SIG-M5 treated with dmso at 0.1 percent for 504 hours (cell line): Measurements from ENCODE around the gene PMEL.
"Not testable (repeated sequence)": the region's sequence is repeated elsewhere in the genome, so short reads cannot be mapped to it uniquely, and the experiment has no call there.

Source experiments
- DNase-seq: peaks from one replicate; lab custom pipeline; 2025; ENCODE audit not compliant: unreplicated experiment; lab: John Stamatoyannopoulos, UW

The PMEL gene

GRCh38 chr12:55983232-55983842 lies 17.5 kb upstream of the PMEL start:
- DNase-seq: peak; percentile 61

DNA sequence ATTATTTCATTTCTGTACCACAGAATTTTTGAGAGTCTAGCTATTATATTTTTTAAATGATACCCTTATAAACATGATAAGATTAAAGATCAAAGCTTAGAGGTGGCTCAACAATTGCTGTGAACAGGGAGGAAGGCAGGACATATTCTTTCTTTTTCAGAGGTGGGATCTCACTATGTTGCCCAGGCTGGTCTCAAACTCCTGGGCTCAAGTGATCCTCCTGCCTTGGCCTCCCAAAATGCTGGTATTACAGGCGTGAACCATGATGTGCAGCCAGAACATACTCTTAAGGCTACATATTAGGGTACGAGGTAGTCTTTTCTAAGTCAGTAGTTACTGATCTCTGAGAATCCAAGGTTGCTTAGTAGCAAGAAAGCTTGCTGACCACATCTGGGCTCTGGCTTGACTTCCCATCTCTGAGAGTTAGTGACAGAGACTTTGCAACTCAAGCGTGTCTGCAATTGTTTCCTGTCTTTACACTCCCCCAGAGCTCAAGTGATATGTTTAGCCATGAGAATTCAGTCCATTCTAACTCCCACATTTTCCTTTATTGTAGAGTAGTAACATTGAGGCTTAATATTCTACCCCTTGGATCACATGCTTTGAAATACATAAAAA lies 16.6 kb upstream of the PMEL start:
- peak; percentile 21 for DNase-seq

- DNase-seq: not testable (repeated sequence)
These were observed 16.0 kb upstream of the PMEL start for GRCh38 chr12:55981882-55982281.

GRCh38 chr12:55979069-55979468 lies 13.2 kb upstream of the PMEL start:
- DNase-seq: no peak

- no peak for DNase-seq
These were observed 12.6 kb upstream of the PMEL start for GRCh38 chr12:55978393-55978792.

- DNase-seq: peak; percentile 37
These were observed 8.5 kb upstream of the PMEL start for GRCh38 chr12:55974308-55974730.

- peak; percentile 100 for DNase-seq
These were observed 7.9 kb upstream of the PMEL start, which contains the start of gene RAB5B for GRCh38 chr12:55973599-55974307. Gene RAB5B (plus strand): TSS chr12:55974078. CDS start chr12:55986961, 12,883 bp downstream.

DNA sequence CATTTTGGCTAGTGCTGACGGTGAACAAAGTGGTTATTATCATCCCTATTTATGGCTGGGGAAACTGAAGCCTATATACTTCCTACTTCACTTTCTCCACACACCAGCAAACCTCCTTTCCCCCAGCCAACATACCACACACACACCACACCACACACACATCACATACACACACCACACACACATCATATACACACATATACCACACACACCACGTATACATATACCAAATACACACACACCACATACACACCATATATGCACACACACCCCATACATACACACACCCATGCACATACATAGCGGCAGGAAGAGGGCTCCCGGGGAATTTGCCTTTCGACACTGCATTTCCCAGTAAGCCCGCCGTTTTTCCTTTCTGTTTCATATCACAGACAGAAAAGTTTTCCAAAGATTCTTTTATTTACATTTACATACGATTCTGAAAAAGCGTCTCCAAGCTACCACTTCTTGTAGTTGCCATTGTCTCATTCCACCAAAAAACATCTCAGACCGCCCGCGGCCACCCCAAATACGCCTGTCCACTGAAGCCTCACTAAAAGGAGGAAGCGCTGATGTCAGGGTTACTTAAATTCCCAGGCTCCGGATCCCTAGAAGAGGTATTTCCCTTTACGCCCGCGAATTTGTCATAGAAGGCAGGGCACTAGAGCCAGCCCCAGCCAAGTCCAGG lies 7.2 kb upstream of the PMEL start:
- peak; percentile 44 for DNase-seq

GRCh38 chr12:55972456-55972855 lies 6.6 kb upstream of the PMEL start:
- DNase-seq: no peak

GRCh38 chr12:55972042-55972441 lies 6.2 kb upstream of the PMEL start:
- DNase-seq: no peak

GRCh38 chr12:55970775-55971174 lies 4.9 kb upstream of the PMEL start:
- DNase-seq: no peak

GRCh38 chr12:55969356-55969755 lies 3.5 kb upstream of the PMEL start:
- no peak for DNase-seq

GRCh38 chr12:55966408-55967281 lies 803 bp upstream of the PMEL start, which contains the start of gene CDK2:
Gene CDK2 (plus strand): TSS chr12:55966830. CDS start chr12:55967009, 179 bp downstream.
- DNase-seq: peak; percentile 90

GRCh38 chr12:55965240-55965639 lies 602 bp downstream of the PMEL start:
- no peak for DNase-seq

DNA sequence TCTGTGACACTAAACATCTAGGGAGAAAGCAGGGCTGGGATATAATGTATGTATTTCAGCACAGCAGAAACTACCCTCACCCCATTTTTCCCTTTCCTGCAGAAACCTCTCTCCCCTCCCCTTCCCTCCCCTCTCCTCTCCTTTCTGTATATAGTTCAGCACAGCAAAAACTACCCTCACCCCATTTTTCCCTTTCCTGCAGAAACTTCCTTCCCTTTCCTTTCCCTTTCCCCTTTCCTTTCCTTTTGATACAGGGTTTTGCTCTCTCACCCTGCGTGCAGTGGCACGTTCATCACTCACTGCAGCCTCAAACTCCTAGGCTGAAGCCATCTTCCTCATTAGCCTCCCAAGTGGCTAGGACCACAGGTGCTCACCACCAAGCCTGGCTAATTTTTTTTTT lies 2.1 kb downstream of the PMEL start:
- no peak for DNase-seq

- peak; percentile 14 for DNase-seq
These were observed 8.6 kb downstream of the PMEL start for GRCh38 chr12:55957106-55957859.

- DNase-seq: peak; percentile 72
These were observed 9.9 kb downstream of the PMEL start for GRCh38 chr12:55955800-55956508.

- no peak for DNase-seq
These were observed 10.5 kb downstream of the PMEL start for GRCh38 chr12:55955344-55955743.

GRCh38 chr12:55946553-55946952 lies 19.3 kb downstream of the PMEL start:
- no peak for DNase-seq
